ENCODE results near the gene KMT2D. TPM values are rescaled to one million over a fixed set of nuclear protein-coding genes. Genes with fewer than 3 reads are reported as not detected.

KMT2D gene
- total and polyA plus RNA-seq, 3 donors from 2014 or later = 67.1 to 169 (median 148) TPM

DNA sequence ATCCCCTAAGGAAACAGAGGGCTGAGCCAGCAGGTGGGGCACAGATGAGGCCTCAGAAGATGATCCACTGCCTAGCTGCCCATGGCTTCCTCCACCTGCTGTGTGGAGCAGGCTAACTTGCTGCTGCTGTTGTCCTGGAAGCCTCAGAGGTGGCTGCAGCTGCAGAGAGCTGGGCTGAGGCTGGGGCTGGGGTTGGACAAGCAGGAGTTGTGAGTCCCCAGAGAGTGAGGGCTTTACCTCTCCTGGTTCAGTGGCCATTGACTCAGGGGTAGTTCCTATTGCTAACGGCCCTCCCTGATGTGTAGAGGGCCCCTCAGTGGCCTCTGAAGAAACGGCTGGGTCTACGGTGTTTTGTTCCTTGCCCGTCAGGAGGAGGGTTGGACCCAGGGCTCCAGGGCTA is 28.3 kb downstream of the KMT2D start:
- no peak for DNase-seq
- Histone ChIP-seq H3K4me1 (no peaks in the 10 kb centered on the region), H3K4me3 (no peak overlapping the region), H3K27me3 (no peaks in the 10 kb centered on the region), H3K27ac (no peak overlapping the region), H3K9me3 (no peaks in the 10 kb centered on the region), H3K36me3 (ENCODE audit: low read depth, missing control alignments) (no peaks in the 10 kb centered on the region)
- WGBS, 2 donors = 70 to 74% methylated on average over 3 to 4 of the region's 4 CpGs
- intact Hi-C loops (cut with DNase I; ENCODE audit: low total_unique reads) = no loop called here
- TF ChIP-seq POLR2A (IDR thresholded peaks at IDR 0.05) = no peak

DNA sequence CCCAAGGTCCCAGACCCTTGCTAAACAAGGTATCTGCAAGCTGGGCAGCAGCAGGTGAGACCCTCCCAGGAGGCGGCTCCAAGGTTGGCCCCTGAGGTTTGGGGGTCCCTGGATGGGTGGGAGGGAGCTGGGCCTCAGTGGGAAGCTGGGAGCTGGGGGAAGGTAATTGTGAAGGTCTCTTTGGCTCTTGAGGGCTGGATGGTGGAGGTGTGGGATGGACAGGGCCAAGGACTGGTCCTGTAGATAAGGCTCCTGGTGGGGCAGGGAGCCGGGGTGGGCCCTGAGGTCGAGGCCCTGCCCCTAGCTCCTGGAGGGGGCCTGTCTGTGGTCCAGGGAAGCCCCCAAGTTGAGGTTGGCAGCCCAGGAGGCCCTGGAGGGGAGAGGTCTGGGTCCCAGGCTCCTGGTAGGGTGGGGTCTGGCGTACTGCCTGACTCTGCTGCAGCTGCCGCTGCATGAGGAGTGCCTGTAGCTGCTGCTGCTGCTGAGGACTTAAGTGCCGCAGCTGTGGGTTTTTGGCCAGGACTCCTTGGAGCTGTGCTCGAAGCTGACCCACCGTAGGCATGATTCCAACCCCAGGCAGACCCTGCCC is 28.9 kb downstream of the KMT2D start:
- Histone ChIP-seq H3K4me3 (no peak overlapping the region), H3K27me3 (no peaks in the 10 kb centered on the region), H3K9me3 (no peaks in the 10 kb centered on the region), H3K27ac (no peak overlapping the region), H3K4me1 (no peaks in the 10 kb centered on the region), H3K36me3 (ENCODE audit: low read depth, missing control alignments) (no peaks in the 10 kb centered on the region)
- intact Hi-C loops (cut with DNase I; ENCODE audit: low total_unique reads) = no loop called here
- TF ChIP-seq, protein P1, sequence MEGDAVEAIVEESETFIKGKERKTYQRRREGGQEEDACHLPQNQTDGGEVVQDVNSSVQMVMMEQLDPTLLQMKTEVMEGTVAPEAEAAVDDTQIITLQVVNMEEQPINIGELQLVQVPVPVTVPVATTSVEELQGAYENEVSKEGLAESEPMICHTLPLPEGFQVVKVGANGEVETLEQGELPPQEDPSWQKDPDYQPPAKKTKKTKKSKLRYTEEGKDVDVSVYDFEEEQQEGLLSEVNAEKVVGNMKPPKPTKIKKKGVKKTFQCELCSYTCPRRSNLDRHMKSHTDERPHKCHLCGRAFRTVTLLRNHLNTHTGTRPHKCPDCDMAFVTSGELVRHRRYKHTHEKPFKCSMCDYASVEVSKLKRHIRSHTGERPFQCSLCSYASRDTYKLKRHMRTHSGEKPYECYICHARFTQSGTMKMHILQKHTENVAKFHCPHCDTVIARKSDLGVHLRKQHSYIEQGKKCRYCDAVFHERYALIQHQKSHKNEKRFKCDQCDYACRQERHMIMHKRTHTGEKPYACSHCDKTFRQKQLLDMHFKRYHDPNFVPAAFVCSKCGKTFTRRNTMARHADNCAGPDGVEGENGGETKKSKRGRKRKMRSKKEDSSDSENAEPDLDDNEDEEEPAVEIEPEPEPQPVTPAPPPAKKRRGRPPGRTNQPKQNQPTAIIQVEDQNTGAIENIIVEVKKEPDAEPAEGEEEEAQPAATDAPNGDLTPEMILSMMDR (IDR thresholded peaks at IDR 0.05) = no peak
- no peak for TF ChIP-seq POLR2A (IDR thresholded peaks at IDR 0.05)
- no peak for DNase-seq
- 94% methylated on average over 6 of the region's 8 CpGs; no CpG with 5 or more reads in 1 of the 2 donors for WGBS, 2 donors

DNA sequence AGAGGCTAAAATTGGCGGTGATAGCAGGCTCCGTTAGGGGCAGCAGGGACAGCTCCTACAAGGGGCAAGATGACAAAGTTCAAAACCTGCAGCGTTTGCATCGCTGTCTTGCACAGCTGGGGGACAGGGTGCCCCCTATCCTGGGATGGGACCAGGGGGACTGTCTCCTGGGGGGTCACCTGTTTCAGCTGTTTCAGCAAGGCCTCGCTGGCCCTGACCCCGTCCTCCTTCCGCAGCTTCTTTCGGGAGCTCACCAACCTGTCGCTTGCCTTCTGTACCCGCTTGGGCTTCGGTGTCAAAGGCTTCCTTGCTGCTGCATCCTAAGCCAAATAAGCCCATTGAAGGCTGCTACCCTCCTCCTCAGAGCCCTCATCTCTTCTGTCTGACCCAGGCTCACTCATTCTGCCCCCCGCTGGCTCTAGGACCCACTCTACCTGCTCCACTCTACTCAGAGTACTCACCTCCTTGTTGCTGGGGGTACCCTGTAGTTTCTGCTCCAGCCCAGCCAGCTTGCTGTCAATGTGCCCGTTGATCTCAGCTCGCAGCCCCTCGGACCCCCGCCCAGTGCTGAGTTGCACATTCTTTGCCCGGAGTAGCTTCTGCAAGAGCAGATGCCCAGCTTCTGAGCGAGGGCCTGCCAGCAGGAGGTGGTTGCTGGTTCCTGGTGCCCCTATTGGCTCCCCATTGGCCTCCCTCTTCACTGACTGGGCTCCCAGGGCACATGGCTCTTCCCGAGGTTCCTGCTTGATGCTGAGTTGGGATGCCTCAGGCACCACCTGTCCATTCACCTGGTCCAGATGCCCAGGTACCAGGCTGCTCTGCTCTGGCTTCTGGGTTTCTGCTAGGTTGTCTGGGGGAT is 29.7 kb downstream of the KMT2D start:
- intact Hi-C loops (cut with DNase I; ENCODE audit: low total_unique reads) = no loop called here
- Histone ChIP-seq H3K27me3 (no peaks in the 10 kb centered on the region), H3K9me3 (no peaks in the 10 kb centered on the region), H3K36me3 (ENCODE audit: low read depth, missing control alignments) (no peaks in the 10 kb centered on the region), H3K27ac (no peak overlapping the region), H3K4me1 (no peaks in the 10 kb centered on the region), H3K4me3 (no peak overlapping the region)
- TF ChIP-seq, protein P1 (IDR thresholded peaks at IDR 0.05) = no peak
- TF ChIP-seq POLR2A (IDR thresholded peaks at IDR 0.05) = no peak
- no peak for DNase-seq
- 95% methylated on average over 18 to 19 of the region's 19 CpGs for WGBS, 2 donors

DNA sequence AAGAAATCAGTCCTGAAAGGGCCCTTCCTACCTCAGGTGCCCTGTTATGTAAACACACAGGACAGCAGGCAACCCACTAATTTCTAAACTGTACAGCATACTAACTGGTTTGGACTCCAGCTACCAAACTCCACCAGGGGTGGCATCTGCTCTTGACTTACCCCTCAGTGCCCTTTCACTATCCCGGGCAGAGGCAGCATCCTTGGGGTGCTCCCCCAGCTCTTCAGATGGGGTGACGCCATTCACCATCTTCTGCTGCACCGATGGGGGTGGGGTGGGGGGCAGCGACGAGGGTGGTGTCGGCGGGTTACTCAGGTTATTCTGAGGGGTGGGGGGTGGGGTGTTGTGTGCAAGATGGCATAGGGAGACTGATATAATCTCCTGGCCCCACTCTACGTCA is 30.5 kb downstream of the KMT2D start:
- no peaks in the 10 kb centered on the region for H3K27me3 ChIP-seq

DNA sequence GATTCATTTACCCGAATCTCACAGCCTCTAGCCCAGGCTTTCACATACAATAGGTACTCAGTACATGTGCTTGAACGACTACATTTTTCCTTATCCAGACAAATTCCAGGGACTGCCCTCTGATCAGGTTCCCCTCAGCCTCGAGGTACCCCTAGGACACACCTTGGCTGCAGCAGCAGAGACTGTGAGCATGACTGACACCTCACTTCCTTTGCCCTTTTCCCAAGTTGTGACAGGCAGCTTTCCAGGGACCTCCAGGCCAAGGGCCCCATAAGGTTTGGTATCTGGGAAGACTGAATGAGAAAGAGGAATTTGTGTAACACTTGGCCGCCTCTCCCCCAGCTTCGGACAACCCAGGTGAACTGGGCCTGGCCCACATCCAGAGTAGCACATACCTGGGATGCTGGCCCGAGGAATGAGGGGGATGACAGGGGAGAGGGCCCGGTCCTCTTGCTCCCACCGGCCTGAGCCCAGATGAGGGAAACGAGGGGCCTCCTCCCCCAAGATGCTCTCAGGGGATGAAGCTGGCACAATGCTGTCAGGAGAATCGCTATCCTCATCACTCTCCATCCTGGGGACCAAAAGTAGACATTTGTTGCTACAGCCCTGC is 31.8 kb downstream of the KMT2D start:
- no peak overlapping the region for H3K27ac ChIP-seq
- no peak for DNase-seq
- no peaks in the 10 kb centered on the region for H3K27me3 ChIP-seq
- H3K4me3 ChIP-seq = no peak overlapping the region
- intact Hi-C loops (cut with DNase I; ENCODE audit: low total_unique reads) = no loop called here
- WGBS, 2 donors = 90 to 97% methylated on average over 10 of the region's 10 CpGs
- H3K36me3 ChIP-seq (ENCODE audit: low read depth, missing control alignments) = no peaks in the 10 kb centered on the region
- H3K4me1 ChIP-seq = no peaks in the 10 kb centered on the region
- no peaks in the 10 kb centered on the region for H3K9me3 ChIP-seq
- no peak for TF ChIP-seq POLR2A (IDR thresholded peaks at IDR 0.05)
- TF ChIP-seq, protein P1 (IDR thresholded peaks at IDR 0.05) = no peak

More for the DNA sequence above, 30.5 kb downstream of the KMT2D start:
- Histone ChIP-seq H3K4me3 (no peak overlapping the region), H3K9me3 (no peaks in the 10 kb centered on the region), H3K36me3 (ENCODE audit: low read depth, missing control alignments) (no peaks in the 10 kb centered on the region), H3K4me1 (no peaks in the 10 kb centered on the region), H3K27ac (no peak overlapping the region)
- intact Hi-C loops (cut with DNase I; ENCODE audit: low total_unique reads) = no loop called here
- WGBS, 2 donors = 89 to 92% methylated on average over 8 of the region's 8 CpGs
- no peak for TF ChIP-seq POLR2A (IDR thresholded peaks at IDR 0.05)
- TF ChIP-seq, protein P1 (IDR thresholded peaks at IDR 0.05) = no peak
- DNase-seq = no peak

All from testis (tissue), 3 donors.